ENCODE results near the gene CTPS1. TPM values are rescaled to one million over a fixed set of nuclear protein-coding genes. Genes with fewer than 3 reads are reported as not detected.

Gene CTPS1
- polyA plus RNA-seq, 2 of the 4 experiments (the other 2 are of a cell fraction), result 159 to 181 TPM

DNA sequence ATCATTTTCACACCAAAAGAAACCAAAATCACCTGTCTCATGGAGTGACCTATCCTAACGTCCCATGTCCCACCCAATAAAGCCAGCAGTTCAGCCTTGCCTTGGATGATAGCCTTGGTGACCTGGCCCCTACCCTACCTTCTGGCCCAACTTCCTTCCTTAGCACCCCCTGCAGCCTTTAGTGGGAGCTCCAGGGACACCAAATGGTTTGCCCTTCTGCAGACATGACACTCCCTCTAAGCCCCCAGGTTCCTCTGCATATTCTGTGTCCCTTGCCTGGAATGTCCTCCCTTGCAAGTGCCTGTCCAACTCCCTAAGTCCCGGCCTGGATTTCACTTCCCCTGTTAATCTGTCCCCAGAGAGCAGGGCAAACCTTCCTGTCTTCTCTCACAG lies 39.9 kb downstream of the CTPS1 start:
- DNase-seq (ENCODE audit: low read depth in 1 of 2, low spot score in 1 of 2), result no peak
- TF ChIP-seq E2F6 (IDR thresholded peaks at IDR 0.05; ENCODE audit: borderline replicate concordance, low read depth), result no peak
- no peak for TF ChIP-seq CBX8 (IDR thresholded peaks at IDR 0.05)
- no peak for TF ChIP-seq HMGXB4 (CRISPR knock-in tag; IDR thresholded peaks at IDR 0.05; ENCODE audit: borderline replicate concordance)
- no peak; the same call in 1 of the 2 replicates for TF ChIP-seq POLR2AphosphoS2 (conservative IDR thresholded peaks at IDR 0.05; ENCODE audit: low read length)
- Histone ChIP-seq H3K4me3 (no peak overlapping the region), H3K27ac (0 out of 6 replicates have a peak overlapping the region, but pooled peaks of 1 of the 2 experiments have one; percentile 69), H3K4me1 (peaks cover 44% of the 10 kb centered on the region), H3K9me3 (no peaks in the 10 kb centered on the region), H3K4me2 (no peak overlapping the region)
- no peak for ATAC-seq
- ChIA-PET CTCF (no interaction called here), POLR2A (interaction anchor here (0.7 kb wide), 1 partner anchor 10 kb away, joined by 3 read pairs; no protein-coding TSS in a partner anchor)
- 65% methylated on average over 2 of the region's 2 CpGs for WGBS (ENCODE audit: missing lambda C conversion rate)
- FAIRE-seq, result no peak

- Histone ChIP-seq H3K4me1 (peaks cover 41% of the 10 kb centered on the region), H3K4me2 (no peak overlapping the region), H3K27ac (peak overlapping the region in 1 of 2 experiments; percentile 69; a peak in 3 of 6 replicates), H3K4me3 (no peak overlapping the region), H3K9me3 (no peaks in the 10 kb centered on the region)
- POLR2A ChIA-PET, result interaction anchor here (0.6 kb wide), 1 partner anchor 593 kb away, joined by 5 read pairs; no protein-coding TSS in a partner anchor
- DNase-seq (ENCODE audit: low read depth in 1 of 2, low spot score in 1 of 2), result no peak
- ATAC-seq, result no peak
- FAIRE-seq, result no peak
- WGBS (ENCODE audit: missing lambda C conversion rate), result 90% methylated on average over 4 of the region's 17 CpGs
- no peak for TF ChIP-seq E2F6 (IDR thresholded peaks at IDR 0.05; ENCODE audit: borderline replicate concordance, low read depth)
- TF ChIP-seq RCOR1 (IDR thresholded peaks at IDR 0.05; ENCODE audit: low read depth, low read length), result no peak
- no peak for TF ChIP-seq PBX3 (IDR thresholded peaks at IDR 0.05)
- TF ChIP-seq ZC3H11A (IDR thresholded peaks at IDR 0.05), result no peak
- CTCF ChIA-PET, result no interaction called here
Observed at GRCh38 chr1:41020109-41020576, 40.6 kb downstream of the CTPS1 start.

DNA sequence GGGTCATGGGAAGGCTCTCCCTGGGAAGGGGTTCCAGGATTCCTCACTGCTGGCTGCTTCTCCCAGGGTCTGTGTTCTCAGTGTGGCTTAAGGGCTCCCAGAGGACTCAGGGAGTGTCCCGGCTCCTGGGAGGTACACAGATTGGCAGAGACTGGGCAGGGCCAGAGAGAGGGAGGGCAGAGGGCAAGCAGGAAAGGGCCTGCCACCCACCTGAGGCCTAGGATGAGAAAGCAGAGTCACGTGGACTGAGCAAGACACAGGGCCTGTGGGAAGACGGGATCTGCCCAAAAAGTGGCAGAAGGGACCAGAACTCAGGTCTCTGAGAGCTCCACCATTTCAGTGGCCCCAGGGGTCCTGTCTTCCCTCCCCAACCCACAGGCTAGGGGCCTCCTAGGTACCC lies 41.2 kb downstream of the CTPS1 start:
- DNase-seq (ENCODE audit: low read depth in 1 of 2, low spot score in 1 of 2) (no peak), ATAC-seq (no peak), FAIRE-seq (no peak)
- no peak overlapping the region for H3K4me2 ChIP-seq
- peak overlapping the region in 1 of 2 experiments; percentile 69; a peak in 3 of 6 replicates for H3K27ac ChIP-seq
- WGBS (ENCODE audit: missing lambda C conversion rate), result 78% methylated on average over 2 of the region's 3 CpGs
- TF ChIP-seq FOSB (CRISPR knock-in tag; IDR thresholded peaks at IDR 0.05) (no peak), POLR2AphosphoS2 (conservative IDR thresholded peaks at IDR 0.05; ENCODE audit: low read length) (peak; percentile 67; the same call in 1 of the 2 replicates)
- no peak overlapping the region for H3K4me3 ChIP-seq
- CTCF ChIA-PET, result interaction anchor here (1.5 kb wide), 1 partner anchor 17 kb away, joined by 4 read pairs; no protein-coding TSS in a partner anchor
- H3K4me1 ChIP-seq, result peaks cover 41% of the 10 kb centered on the region
- POLR2A ChIA-PET, result interaction anchor here (0.6 kb wide), 1 partner anchor 593 kb away, joined by 5 read pairs; no protein-coding TSS in a partner anchor
- H3K9me3 ChIP-seq, result no peaks in the 10 kb centered on the region

DNA sequence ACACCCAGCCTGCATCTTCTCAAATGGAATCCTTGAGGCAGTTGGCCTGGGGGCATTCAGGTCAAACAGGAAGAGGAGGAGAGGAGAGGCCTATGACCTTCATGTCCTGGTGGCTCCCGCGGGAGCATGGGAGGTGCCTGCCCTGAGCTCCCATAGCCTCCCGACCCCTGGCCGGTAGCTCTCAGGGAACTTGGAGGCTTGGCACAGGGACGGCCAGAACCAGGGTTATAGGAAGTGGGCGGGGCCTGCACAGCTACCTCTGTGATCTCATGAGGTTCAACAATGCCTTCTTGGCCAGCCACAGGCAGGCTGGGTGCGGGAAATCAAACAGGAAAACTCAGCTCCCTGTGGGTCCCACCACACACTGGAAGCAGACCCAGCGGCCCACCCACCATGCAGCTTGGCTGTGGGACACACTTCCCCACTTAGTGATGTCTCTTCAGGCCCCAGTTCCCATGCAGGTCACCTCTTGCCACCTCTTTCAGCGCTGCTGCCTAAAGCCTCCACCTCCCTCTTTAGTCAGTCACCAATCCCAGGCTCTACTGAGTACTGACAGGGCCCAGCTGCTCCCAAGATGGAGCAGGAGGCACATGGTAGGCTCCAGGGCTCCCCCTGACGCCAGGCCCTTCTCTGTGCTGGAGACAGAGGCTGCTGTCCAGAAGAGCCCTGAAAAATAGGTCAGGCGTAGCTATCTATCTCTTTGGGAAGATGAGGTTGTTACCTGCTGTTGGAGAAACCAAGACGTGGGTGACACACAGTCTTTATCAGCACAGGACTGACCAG lies 42.2 kb downstream of the CTPS1 start, which contains the start of gene SLFNL1:
SLFNL1 (minus strand) TSS at position 200 of the 783 bp plus-strand sequence. CDS start 1,065 bp downstream, outside the sequence.
- Histone ChIP-seq H3K27ac (peak within 1 kb of the TSS in 1 of 2 experiments; percentile 69; a peak in 3 of 6 replicates), H3K4me2 (no peak within 1 kb of the TSS), H3K9me3 (no peaks in the 10 kb centered on the region), H3K4me3 (no peak within 1 kb of the TSS), H3K4me1 (peaks cover 41% of the 10 kb centered on the region)
- WGBS (ENCODE audit: missing lambda C conversion rate), result 63% methylated on average over 11 of the region's 12 CpGs
- ChIA-PET CTCF (interaction anchor here (1.3 to 1.5 kb wide), 2 partner anchors 17 to 18 kb away, joined by 4 read pairs; no protein-coding TSS in a partner anchor), POLR2A (no interaction called here)
- DNase-seq (ENCODE audit: low read depth in 1 of 2, low spot score in 1 of 2), result no peak
- peak; percentile 1 to 2; a peak in 4 of 6 replicates for ATAC-seq
- no peak for FAIRE-seq
- peak; percentile 65 for TF ChIP-seq POLR2AphosphoS2 (conservative IDR thresholded peaks at IDR 0.05; ENCODE audit: low read length)
- no peak for TF ChIP-seq HMGXB4 (CRISPR knock-in tag; IDR thresholded peaks at IDR 0.05; ENCODE audit: borderline replicate concordance)
- TF ChIP-seq BCL3 (IDR thresholded peaks at IDR 0.05), result no peak
- no peak for TF ChIP-seq HOXA7 (CRISPR knock-in tag; IDR thresholded peaks at IDR 0.05)
- no peak for TF ChIP-seq CHD2 (IDR thresholded peaks at IDR 0.05; ENCODE audit: low read length, partially characterized antibody)
- no peak for TF ChIP-seq ZSCAN20 (CRISPR knock-in tag; IDR thresholded peaks at IDR 0.05)
- TF ChIP-seq ESRRA (IDR thresholded peaks at IDR 0.05; ENCODE audit: borderline replicate concordance, low read length), result no peak
- TF ChIP-seq, protein P1, sequence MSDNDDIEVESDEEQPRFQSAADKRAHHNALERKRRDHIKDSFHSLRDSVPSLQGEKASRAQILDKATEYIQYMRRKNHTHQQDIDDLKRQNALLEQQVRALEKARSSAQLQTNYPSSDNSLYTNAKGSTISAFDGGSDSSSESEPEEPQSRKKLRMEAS (IDR thresholded peaks at IDR 0.05), result peak; percentile 50; the same call in 1 of the 2 replicates
- no peak for TF ChIP-seq ELK1 (IDR thresholded peaks at IDR 0.05; ENCODE audit: low read depth, low read length)
- TF ChIP-seq HEYL (CRISPR knock-in tag; IDR thresholded peaks at IDR 0.05), result no peak

All from A549 (cell line).